ENCODE data around the gene PLCB4.

PLCB4 gene

DNA sequence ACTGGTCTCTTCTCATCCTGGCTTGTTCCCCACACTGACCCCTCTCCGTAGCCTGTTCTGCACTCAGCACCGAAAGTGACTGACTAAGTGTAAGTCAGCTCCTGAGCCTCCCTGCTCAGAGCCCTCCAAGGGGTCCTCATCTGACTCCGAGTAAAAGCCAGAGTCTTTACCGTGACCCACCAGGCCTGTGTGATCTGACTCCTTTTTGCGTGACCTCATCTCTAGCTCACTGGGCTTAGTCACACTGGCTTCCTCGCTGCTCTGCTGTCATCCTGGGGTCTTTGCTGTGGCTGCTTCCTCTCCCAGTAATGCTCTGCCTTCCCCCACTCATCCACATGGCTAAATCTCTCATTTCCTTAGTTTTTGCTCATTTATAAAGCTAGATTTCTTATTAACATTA lies 116.6 kb downstream of the PLCB4 start:
- no peak for DNase-seq

- DNase-seq: no peak
Measured at GRCh38 chr20:9186396-9186795, 117.5 kb downstream of the PLCB4 start.

GRCh38 chr20:9195031-9195430 lies 126.1 kb downstream of the PLCB4 start:
- DNase-seq: no peak

- DNase-seq: no peak
Measured at GRCh38 chr20:9196110-9196509, 127.2 kb downstream of the PLCB4 start.

DNA sequence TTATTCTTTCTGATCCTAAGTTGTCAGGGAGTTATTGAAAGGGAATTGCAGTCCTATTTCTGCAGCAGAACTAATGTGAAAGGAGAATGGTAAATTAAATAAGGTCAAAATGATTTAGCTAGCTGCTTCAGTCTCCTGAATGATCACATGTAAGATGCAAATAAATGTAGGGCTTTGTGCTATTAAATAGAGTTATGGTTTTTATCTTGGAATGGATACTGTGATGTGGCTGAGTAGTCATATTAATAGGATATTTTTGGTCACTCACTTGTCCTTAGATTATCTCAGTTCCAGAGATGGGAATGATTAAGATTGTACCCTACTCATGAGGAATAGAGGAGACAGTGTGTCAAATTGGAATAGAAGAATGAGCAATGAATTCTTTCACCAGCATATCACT lies 129.6 kb downstream of the PLCB4 start:
- DNase-seq: no peak

GRCh38 chr20:9200196-9200595 lies 131.3 kb downstream of the PLCB4 start:
- DNase-seq: no peak

- no peak for DNase-seq
Measured at GRCh38 chr20:9200620-9201019, 131.7 kb downstream of the PLCB4 start.

- no peak for DNase-seq
Measured at GRCh38 chr20:9202420-9203080, 133.7 kb downstream of the PLCB4 start.

DNA sequence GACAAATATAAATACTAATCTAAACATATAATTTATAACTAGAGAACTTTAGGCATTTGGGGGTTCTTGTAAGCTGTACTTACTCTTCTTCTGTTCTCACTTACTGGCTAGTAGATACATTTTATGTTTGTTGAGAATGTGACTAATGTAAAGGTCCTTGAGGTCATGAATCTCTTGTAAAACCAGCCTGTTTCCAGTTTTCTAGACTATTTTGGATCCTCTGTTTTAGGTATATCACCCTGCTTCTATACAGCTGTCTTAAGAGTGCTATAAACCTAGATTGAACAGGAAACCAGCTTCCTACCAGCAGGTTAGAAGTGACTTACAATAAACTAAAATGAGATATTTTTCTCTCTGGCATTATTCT lies 134.2 kb downstream of the PLCB4 start:
- no peak for DNase-seq

DNA sequence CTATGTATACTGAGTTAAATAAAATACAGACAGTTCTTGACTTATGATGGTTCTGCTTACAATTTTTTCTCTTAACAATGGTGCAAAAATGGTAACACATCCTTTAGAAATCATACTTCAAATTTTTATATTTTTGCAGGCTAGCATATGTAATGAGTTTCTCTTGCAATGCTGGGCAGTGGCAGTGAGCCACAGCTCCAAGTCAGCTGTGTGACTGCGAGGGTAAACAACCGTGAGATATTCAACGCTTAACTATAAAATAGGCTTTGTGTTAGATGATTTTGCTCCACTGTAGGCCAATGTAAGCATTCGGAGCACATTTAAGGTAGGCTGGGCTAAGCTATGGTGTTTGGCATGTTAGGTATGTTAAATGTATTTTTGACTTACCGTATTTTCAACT lies 136.1 kb downstream of the PLCB4 start:
- no peak for DNase-seq

GRCh38 chr20:9206486-9206885 lies 137.6 kb downstream of the PLCB4 start:
- DNase-seq: no peak

DNA sequence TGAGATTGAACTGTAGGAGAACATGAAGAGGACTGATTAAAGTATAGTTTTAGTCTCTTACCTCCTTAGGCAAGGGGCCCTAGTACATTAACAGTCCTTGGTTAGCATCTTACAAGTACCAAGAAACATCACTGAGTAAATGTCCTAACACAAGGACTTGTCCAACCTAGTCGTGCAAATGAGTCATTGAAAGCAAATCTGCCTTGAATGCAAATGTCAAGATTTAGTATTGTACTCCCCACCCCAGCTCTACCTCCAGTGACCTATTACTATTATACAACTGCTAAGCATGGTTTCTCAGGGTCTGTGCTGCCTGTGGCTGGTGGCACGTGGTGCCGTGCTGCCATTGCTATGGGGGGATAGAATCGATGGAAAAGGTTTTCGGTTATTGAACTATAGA lies 138.4 kb downstream of the PLCB4 start:
- DNase-seq: no peak

DNA sequence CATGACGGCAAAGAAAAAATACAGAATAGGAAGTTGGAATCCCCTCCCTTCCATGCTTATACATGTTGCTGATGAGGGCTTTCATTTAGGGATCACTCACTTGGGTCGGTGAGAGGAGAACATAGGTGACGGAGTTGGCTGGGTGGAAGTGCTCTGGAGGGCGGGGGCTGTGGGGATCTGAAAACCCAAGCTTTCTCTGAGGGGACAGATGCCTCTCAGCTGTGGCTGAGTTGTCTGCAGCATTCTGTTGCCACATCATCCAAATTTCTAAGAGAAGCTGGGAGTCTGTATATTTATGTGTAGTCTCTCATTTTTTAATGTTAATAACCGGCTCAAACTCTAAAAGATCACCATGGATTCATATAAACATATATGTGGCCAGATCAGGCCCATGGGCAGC lies 141.5 kb downstream of the PLCB4 start:
- no peak for DNase-seq

GRCh38 chr20:9211016-9211760 lies 142.3 kb downstream of the PLCB4 start:
- DNase-seq: no peak

- DNase-seq: no peak
Measured at GRCh38 chr20:9212735-9213134, 143.8 kb downstream of the PLCB4 start.

DNA sequence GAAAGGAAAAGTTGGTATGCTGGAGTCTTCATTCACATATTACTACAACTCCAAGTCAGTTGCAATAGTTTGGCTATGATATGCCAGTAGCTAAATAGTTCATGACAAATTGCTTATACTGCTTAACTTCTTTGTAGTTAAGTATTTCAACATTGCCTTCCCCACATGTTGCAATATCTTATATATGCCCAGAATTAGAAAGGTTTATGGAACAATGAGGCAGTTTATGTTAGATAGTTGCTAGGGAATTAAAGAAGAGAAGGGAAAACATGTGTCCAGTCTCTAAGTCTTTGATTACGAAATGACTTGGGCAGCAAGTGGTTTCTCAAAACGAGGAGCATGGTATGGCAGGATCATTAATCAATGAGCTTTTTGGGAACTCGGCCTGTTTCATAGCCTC lies 145.8 kb downstream of the PLCB4 start:
- DNase-seq: no peak

DNA sequence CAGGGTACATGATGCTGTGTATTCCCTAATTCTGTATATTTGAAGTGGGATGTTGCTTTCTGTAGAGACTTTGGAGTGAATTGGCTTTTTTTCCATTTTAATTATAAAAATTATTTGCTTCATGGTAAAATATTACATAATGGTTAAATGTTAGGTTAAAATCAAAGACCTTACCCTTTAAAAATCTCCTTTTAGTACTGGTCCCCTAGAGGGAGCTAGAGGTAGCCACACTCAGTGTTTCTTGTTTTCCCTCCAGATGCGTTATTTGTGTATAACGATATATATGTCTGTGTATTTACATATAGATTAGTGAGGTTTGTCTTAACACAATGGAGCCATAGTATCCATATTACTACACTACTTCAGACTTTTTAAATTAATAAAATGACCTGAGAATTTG lies 146.7 kb downstream of the PLCB4 start:
- DNase-seq: no peak

- DNase-seq: no peak
Measured at GRCh38 chr20:9218531-9218961, 149.7 kb downstream of the PLCB4 start.

GRCh38 chr20:9220874-9221547 lies 152.1 kb downstream of the PLCB4 start:
- no peak for DNase-seq

DNA sequence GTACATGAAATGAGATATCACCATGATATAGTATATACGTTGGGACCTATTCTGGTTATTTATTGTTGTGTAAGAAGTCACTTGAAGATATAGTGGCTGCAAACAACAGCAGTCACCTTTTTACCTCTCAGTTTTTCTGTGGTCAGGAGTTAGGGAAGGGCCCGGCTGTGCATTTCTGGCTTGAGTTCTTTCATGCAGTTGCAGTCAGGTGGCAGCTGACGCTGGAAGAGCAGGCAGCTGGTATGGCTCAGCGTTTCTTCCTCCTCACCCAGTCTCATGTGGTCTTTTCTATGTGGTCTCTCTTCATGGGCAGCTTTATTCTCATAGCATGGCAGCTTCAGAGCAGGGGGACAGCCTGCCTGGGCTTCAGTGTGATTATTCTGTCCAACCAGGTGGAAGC lies 154.4 kb downstream of the PLCB4 start:
- DNase-seq: no peak

DNA sequence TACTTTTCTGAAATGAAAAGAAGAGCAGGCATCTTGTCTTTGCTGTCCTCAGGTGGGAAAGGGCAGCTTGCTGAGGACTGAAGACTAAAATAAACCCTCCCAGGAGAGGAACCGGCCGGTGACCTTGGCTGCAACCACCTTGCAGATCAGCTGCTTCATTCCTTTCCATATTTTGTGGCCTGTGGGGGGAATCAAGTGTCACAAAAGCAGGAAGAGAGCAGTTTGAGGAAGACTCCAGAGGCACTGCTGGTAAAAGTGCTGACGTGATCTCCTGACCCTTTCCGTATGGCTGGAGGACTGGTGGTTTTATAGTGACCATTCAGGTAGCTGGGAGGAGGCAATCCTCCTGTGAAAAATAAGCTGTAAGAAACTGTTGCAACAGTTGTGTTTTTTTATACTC lies 157.0 kb downstream of the PLCB4 start:
- no peak for DNase-seq

DNA sequence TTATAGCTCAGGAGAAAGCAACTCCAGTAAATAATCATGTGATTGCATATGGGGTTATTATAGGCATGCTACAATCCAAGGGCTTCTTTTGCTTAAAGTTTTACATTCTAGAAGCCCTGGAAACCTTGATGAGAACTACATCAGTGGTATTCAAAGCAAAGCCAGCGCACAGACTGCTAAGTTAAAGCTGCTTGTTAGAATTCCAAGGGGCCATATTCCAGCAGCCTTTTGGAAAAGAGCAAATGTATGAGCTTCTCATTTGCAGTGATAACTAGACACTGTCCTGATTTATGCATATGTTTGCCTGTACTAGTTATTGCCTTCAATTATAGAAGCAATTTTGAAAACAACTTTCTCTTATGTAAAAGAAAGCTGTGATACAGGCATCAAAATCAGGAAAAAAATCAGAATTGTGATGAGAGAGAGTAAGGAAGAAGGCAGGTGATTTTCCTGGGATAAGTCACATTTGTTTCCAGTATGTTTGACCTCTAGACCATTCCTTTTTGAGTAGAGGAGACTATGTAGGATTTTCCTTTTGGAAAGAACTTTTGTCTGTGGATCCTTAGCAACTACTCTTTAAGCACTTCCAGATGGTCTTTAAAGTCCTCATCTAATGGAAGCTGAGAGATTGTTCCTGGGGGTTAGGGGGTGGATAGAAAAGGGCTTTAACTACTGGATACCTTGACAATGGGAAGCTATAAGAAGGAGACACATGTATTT lies 159.2 kb downstream of the PLCB4 start:
- no peak for DNase-seq

DNA sequence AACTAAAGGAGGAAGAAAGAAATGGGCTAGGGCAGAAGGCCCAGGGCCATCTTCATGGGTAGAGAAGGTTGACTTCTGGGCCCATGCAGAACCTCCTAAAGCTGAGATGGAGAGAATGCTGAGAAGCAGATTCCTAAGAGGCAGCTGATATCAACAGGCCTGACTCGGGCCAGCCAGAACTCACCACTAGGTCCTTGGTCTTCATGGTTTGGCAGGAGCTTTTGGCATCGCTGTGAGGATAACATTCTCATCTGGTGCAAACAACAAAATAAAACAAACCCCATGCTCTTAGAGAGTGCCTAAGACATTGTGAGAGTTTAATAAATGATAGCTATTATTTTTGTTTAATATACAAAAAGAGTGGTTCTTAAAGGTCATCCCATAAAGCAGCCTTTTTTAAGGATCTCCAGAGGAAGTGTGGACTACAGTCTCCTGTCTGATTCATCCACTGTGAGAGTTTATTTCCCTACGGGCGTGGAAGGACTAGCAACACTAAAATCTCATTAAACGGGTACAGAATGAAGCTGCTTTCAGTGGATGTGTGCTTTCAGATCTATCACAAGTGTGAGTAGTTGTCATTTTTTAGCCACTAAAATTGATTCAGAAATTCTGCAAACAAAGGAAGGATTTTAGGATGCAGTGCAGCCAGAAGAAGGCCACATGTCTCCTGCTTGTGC lies 160.0 kb downstream of the PLCB4 start:
- DNase-seq: no peak
